ENCODE data around the gene FAHD2A.
"Not testable (repeated sequence)": the region's sequence is repeated elsewhere in the genome, so short reads cannot be mapped to it uniquely, and the experiment has no call there.

The FAHD2A gene

DNA sequence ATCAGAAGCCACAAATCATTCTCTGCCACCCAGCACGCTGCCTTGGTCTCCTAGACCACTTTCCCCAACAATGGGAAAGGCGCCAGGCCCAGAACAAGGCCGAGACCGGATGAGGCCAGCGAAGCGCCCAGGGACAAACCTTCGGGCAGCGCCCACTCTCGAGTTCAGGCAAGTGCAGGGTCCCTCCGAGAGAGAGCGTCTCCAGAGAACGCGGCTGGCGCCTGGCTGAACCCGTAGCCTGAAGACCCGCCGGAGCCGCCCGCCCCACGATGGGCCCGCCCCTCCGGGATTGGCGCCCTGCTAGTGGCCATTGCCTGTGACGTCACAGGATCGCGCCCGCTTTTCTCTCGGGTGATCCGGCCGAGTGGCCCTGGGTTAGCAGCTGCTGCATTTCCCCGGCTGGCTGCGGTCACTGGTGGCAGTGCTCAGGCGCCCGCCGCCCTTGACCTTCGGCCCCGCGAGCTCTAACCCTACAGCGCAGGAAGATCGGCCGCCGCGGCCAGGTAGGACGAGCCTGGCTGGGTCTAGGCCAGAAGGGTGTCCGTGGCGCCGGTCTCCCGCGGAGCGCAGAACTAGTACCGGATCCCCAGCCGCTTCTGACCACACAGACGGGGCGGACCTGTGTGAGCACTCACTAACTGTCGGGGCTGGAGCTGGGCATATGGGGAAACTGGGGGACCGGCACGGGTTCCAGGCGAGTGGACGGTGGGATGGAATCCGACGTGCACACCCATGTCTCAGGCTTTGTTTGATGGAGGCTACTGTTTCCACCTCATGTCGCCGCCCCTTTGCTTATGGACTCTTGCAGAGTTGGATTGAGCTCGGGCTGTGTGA lies at the start of gene FAHD2A:
Gene FAHD2A (plus strand): TSS at position 339 of the 834 bp plus-strand sequence. CDS start 2,851 bp downstream, outside the sequence.
- peak; percentile 88 to 97 for DNase-seq

DNA sequence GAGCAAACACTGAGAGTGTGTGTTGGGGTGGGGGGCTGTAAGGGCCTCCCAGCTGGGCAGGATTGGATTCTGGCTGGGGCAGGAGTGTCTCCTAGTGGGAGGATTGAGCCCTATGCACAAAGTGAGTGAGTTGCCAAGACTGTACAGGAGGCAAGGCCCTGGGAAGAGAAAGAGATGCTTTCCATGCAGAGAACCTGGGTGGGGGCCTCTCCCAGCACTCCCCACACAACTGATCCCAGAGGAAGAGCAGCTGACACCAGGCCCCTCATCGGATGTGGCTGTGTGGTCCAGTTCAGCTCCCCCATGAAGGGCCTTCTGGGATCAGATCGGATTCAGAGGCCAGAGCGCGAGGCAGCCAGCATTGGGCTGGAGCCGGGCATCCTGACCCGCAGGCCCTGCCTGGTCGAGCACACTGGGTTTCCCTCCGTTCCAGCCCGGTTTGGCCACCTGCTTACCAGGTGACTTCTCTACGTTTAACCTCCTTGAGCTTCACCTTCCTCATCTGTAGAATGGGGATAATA lies 49.4 kb upstream of the FAHD2A start:
- no peak for DNase-seq

DNA sequence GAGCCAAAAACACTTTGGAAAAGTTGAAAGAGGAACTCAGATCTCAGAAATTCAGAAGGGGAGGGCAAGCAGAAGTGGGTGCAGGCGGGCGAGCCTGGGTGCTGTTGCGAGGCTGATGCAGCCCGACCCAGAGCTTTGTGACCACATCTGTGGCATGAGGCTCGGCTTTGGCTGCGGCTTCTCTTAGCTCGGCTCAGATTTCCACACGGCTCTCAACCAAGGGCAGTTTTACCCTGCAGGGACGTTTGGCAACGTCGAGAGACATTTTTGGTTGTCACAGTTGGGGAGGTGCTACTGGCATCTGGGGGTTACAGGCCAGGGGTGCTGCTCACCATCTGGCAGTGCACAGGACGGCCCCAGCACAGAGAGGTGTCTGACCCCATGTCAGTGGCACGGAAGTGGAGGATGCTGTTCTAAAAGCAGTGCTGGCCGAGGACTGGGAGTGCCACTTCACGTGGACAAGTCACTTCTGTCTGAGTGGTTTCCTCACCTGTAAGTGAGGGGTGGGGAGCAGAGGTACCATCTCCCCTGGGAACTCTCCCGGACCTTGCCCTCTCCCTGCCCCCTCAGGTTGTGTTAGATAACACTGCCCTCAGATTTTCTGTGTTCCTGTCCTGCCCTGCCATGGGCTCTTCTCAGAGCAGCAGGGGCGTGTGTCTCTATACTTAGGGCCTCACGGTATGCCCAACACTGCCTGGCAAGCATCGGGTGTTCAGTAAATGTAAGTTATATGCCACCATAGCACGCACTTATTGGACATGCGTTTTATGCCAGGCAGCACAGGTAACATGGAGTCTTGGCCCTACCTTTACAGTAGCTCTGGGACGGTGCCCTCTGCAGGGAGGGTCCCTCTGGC lies 48.7 kb upstream of the FAHD2A start:
- DNase-seq, result no peak

- no peak for DNase-seq
These were observed 48.0 kb upstream of the FAHD2A start for GRCh38 chr2:95354469-95354901.

- DNase-seq, result no peak
These were observed 47.6 kb upstream of the FAHD2A start for GRCh38 chr2:95354925-95355324.

GRCh38 chr2:95355486-95355885 lies 47.0 kb upstream of the FAHD2A start:
- not testable (repeated sequence) for DNase-seq

DNA sequence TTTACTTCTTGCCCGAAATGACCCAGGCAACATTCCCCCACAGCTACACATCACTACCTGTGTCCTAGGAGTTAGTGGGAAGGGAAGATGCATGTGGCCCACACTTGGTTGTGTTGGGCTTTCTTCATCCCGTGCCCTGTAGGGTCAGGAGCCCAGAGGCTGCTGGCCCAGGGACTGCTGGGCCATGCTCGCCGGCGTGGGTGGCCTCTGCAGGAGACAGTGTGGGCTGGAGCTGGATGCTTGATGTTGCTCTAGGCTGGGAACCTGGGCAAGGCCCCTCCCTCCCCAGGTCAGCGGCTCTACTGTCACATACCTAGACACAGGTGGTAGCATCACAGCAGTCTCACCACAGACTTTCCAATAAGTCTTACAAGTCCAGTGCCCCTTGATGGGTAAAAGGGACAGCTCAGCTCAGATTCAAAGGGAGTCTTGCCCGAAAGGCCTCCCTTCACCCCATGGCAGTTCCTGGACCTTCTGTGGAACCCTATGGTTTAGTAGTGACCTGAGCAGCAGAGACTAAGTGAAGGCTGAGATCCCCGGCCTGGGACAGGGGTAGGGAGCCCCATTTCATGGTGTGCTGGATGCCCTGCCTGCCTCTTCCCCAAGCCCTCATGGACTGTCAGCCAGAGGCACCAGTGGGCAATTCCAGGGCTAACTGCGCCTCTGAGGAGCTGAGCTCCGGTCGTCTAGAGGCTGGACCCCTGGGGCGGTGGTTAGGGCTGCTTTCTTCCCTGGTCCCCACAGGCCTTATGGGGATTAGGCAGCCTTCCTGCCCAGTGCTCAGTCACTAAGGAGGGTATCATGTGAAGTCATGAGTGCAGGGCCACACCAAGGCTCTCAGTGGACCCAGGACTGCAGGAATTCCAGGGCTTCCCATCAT lies 45.4 kb upstream of the FAHD2A start:
- DNase-seq, result no peak

- no peak for DNase-seq
These were observed 44.7 kb upstream of the FAHD2A start for GRCh38 chr2:95357717-95358280.

DNA sequence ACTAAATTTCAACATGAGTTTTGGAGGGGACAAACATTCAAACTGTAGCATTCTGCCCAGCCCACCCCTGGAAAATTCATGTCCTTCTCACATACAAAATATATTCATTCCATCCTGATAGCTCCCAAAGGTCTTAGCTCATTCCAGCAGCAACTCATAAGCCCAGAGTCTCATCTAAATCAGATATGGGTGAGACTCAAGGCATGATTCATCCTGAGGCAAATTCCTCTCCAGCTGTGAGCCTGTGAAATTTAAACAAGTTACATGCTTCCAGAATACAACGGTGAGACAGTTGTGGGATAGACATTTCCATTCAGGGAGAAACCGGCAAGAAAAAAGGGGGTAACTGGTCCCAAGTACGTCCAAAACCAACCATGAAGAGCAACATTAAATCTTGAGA lies 43.5 kb upstream of the FAHD2A start:
- no peak for DNase-seq

DNA sequence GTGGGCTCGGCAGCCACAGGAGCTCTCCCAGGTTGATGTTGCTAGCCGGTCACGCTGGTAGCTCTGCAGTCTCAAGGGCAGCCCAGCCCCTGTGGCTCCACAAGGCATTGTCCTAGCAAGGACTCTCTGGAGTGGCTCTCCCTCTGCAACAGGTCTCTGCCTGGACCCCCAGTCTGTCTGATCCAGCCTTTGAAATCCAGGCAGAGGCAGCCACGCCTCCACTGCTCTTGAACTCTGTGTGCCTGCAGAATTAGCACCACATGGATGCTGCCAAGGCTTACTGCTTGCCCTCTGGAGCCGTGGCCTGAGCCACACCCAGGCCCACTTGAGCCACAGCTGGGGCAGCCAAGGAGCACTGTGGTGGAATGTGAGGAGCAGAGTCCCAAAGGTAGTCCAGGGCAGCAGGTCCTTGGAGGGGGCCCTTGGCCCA lies 43.0 kb upstream of the FAHD2A start:
- DNase-seq, result no peak

DNA sequence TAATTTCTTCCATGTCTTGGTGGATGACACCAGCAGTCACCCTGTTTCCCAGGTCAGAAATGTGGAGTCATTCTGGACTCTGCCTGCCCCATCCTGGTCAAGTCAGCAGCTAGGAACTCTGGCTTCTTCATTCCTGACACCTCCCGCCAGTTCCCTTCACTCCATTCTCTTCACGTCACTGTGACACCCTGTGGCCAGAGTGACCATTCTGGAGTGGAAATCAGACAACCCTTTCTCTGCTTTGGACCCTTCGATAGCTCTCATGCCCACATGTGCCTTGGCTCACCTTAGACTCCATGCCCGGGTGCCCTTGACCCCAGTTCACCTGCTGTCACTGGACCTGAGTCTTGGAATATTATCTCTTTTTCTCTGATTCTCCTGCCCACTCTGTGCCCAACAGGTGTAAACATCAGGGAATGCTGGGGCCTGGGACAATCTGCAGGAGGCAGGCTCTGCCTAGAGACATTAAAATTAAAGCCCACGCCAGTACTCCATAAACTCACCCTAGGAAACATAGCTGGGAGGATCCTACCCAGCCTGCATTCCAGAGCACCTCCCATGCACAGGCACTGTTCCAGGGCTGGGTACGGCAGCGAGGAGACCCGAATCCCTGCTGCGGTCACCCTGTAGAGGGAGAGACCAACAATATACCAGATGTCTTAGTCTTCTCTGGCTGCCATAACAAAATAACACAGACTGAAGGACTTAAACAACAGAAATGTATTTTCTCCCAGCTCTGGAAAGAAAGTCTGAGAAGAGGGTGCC lies 41.1 kb upstream of the FAHD2A start:
- no peak for DNase-seq

DNA sequence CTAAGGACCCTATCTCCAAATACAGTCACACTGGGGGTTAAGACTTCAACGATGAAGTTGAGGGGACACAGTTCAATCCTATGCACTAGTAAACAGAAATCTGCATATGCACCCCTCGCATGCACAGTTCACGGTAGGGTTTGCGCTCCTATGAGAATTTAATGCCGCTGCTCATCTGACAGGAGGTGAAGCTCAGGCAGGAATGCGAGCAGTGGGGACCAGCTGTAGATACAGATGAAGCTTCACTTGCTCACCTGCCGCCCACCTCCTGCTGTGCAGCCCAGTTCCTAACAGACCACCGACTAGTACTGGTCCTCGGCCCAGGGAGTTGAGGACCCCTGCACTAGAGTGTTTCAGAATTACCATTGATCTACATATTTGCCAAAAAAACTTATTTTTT lies 40.0 kb upstream of the FAHD2A start:
- DNase-seq, result no peak

DNA sequence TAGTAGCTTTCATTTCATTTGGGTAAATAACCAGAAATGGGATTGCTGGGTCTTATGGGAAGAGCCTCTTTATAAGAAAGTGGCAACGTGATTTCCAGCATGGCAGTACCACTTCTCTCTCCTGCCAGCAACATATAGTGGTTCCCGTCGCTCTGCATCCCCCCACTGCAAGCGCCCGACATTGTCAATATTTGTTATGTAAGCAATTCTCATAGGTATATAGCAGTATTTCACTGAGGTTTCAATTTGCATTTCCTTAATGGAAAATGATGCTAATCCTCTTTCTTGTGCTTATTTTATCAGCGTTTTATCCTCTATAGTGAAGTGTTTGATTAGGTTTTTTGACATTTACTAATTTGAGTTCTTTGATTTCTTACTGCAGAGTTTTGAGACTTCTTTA lies 36.0 kb upstream of the FAHD2A start:
- no peak for DNase-seq

- no peak for DNase-seq
These were observed 30.2 kb upstream of the FAHD2A start for GRCh38 chr2:95372216-95372829.

DNA sequence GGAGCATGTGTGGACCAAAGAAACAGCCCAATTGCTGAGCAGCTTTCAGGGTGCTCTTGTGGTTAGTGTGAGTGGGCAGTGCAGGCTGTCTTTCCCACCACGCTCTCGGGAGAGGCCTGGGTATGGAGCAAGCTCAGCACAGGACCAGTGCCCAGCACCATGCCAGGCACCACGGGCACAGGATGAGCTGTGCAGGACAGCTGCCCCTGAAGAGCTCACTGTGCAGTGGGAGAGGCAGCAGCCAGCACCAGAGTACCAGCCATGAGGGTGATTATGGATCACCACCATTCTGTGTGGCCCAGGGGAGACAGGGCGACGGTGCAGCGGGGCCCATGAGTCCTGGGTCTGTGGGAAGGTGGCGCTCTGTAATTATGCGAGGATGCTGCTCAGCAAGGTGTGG lies 29.7 kb upstream of the FAHD2A start:
- no peak for DNase-seq

GRCh38 chr2:95374029-95374428 lies 28.5 kb upstream of the FAHD2A start:
- DNase-seq, result no peak

DNA sequence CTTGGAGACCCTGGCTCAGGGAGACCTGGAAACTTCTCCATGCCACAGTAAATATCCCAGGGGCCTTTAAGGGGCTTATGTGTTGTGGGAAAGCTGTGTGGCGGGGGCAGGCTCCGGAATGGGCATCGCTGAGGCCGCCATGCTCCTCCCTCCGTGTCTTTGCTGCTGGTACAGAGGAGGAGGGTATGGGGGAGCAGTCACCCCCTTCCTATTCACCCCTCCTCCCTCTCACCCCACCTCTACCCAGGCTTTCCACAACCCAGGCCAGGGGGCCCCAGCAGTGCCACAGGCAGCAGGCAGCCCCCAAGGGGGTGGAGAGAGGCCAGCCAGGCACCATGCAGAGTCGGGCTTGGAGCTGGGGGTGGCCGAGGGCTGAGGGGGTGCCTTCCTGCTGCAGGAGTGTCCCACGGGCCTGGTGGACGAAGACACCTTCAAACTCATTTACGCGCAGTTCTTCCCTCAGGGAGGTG lies 28.0 kb upstream of the FAHD2A start:
- DNase-seq, result no peak

- no peak for DNase-seq
These were observed 27.5 kb upstream of the FAHD2A start for GRCh38 chr2:95374921-95375471.

GRCh38 chr2:95375532-95376150 lies 26.9 kb upstream of the FAHD2A start:
- DNase-seq, result no peak

All from inflammatory macrophage treated with lipopolysaccharide for 1 hour (primary cell).